CD1c-positive myeloid dendritic cell (primary cell): Measurements from ENCODE around the gene TRPM3.
A peak's percentile ranks its signal among the peaks of the same experiment; 100 is the strongest.

Source experiments
- DNase-seq: peaks from one replicate; pipeline ENCODE4 v3.0.0-alpha.2; 2016; ENCODE audit errors: extremely low spot score

Gene TRPM3

DNA sequence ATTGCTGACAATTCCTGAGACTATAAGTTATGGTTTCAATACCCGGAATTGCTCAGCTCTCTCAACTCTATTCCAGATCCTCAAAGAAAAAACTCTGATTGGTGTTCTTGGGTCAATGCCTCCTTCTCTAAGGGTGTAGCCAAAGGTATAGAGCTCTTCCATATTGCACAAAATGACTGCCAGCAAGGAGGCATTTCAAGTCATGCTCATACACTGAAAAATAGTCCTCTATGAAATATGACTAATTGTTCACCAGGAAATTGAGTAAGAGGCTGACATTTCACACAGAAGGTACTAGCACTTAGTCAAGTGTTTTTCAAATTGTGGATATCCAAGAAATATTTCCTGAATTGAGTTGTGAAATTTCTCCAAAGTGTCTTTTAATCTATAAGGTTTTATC is 595.9 kb downstream of the TRPM3 start:
- DNase-seq = peak; percentile 65

DNA sequence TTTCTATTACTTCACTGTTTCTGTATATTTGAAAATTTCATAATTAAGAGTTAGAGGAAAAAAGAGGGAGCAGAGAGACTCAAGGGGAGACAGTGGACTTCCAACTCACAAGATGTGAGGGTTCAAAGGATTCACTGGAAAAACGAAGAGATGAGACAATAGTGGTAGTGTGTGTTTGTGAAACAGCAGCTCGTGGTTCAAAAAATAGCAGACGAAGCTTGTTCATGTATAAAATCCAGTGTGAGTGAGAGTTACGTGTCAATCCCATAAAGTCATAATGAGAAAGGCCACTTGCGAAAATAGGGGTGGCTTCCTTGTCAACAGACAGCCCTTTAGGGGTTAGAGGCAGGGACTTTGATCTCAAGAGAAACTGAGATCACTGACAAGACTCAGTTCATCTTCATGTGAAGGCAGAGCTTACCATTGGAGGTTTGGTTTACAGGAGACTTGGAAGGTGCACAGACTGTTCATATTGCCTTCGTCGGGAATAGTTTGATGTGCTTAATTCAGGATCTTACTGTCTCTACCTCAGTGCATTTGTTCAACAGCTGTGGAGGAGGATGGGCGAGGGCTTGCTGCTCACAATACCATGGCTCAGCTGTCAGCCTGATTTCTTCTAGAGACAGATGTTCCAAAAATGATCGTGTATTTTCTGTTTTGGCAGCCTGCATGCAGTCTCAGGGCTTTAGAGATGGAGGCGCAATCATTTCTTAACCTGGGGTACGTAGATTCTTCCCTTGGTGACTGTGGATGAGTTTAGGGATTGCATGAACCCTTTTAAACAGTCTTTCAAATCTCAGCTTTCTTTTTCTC is 601.3 kb downstream of the TRPM3 start:
- no peak for DNase-seq

DNA sequence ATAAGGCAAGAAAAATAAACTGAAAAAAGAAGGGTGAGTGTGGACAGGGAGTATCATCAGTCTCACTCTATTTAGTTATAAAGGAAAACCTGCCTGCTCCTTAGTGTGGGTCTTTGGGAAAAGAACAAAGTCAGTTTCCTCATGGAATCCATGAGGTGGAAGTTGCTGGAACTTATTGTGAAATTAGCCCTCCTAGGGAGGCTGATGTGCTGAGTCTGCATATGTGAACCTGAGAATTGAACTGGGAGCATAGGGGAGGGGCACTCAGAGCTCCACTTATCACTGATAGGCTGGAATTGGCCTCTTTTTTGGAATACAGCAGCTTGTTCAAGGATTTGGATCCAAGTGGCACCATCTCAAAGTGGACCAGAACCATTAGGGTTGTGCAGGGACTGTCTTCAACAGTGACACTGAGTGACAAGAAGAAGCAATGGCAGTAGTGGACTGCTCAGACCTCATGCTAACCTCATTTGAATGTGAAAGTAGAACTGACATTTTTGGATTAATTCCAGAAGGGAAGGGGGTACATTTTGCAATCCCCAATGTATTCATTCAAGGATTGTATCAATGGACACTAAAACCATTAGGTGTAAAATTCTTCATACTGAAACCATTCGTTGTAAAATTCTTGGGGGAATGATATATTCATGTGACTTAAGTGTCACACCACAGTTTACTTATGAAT is 603.4 kb downstream of the TRPM3 start:
- DNase-seq = no peak

DNA sequence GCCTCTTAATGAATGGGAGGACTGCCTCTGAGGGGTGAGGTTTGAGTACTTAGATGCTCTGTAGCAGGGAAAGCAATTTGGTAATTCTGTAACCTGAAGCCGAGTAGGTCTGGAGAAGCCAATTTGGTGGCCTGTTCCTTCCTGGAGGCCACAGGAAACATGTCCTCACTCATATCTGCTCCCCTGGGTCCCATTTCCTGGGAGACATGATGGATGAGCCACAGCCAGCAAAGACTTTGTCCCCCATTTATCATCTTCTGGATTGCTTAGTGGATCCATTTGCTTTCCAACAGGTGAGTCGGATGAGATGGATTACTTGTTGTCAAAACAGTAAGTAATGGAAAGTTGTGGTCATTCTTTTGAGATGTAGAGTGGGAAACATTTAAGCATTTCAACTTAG is 607.1 kb downstream of the TRPM3 start:
- no peak for DNase-seq

DNA sequence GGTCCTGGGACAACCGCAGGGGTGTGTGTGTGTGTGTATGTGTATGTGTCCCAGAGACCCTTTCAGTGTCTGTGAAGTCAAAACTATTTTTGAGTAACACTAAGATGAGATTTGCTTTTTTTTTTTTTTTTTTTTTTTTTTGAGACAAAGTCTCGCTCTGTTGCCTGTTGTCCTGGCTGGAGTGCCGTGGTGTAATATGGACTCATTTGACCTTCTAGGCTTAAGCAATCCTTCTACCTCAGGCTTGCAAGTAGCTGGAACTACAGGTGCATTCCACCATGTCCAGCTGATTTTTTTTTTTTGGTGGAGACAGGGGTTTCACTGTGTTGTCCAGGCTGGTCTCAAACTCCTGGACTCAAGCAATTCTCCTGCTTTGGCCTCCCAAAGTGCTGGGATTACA is 609.6 kb downstream of the TRPM3 start:
- no peak for DNase-seq

DNA sequence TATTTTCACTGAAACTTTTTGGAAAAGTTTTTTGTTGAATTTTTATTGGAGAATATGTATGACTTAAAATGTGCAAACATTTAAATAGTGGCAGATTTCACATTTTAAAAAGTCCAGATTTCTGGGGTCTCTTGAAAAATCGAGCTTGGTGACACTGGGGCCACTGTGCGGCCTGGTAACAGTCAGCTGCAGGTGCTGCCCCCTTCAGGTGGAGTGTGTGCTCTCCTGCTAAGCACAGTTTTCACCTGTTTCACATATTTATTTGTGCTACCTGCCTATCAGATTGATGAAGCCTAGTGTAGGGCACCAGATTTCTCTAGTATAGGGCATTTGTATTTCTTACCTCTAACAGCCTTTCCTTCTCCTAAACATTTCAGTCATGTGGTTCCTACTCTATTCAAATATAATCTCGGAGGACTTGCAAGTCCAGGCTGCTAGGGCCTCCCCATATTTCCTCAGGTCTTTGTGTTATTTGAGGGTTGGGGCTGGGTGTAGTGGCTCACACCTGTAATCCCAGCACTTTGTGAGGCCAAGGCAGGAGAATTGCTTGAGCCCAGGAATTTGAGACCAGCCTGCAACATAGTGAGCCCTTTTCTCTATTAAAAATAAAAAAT is 611.2 kb downstream of the TRPM3 start:
- DNase-seq = peak; percentile 21

DNA sequence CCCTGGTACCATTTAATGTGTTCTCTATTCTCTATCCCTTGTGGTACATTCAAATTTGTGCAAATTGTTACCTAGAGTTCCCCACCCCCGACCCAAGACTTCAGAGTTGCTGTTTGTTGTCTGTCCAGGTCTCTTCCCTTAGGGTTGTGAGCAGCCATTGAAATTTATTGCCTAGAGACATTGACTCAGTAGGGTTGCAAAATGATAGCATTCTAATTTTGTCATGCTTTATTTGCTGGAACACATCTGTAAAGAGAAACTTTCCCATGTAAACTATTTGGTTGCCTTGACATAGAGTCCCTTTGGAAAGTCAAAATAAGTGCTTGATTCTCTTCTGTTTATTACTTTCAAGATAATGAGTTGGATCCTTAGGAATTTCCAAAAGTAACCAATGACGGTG is 615.3 kb downstream of the TRPM3 start:
- no peak for DNase-seq

DNA sequence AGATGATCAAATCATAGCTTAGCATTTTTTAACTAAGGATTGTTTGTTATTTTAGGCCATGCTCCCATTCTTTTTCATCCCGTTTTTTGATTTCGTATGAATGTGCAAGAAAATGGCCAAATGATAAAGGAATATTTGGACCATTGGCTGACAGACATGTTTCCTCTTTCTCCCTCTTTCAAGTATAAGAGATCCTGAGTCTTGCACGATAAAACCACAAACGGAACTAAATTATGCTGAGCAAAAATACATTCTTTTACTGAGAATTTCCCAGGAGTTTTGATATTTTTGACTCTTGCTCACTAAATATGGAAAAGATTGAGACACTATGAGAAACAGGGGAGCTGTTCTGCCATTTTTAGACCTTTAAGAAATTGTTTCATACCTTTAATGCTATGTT is 616.6 kb downstream of the TRPM3 start:
- peak; percentile 59 for DNase-seq

DNA sequence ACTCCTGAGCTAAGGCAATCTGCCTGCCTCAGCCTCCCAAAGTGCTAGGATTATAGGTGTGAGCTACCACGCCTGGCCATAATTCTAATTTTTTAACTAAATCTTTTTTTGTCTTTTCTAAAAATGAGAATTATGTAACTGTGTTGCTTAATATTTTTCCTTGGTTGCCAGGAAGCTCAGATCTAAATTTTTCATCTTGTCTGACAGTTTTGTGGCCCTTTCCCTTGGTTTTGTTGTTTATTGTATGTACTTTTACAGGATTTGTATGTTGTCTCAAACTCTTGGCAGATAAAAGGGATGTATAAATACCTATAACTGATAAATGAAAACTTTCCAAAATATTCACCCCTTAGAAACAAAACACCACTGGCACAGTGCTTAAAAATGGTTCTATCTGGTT is 618.7 kb downstream of the TRPM3 start:
- DNase-seq = no peak

DNA sequence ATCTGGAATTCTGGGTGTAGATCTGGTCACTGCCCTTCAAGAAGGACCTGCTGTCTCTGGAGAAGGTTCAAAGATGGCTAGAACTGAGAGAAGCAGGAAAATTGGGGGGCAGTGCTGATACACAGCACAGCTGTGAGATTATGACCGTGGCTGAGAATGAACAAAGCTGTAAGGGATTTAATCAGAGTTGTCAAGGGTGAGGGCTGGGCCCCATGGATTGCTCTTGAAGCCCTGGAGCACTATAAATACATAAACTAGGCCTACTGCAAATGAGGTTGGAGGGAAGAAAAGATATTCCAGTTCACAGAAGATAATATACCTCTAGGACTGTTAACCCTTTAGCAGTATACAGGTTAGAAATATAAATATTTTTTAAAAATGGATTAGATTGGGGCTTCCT is 620.6 kb downstream of the TRPM3 start:
- DNase-seq = no peak

DNA sequence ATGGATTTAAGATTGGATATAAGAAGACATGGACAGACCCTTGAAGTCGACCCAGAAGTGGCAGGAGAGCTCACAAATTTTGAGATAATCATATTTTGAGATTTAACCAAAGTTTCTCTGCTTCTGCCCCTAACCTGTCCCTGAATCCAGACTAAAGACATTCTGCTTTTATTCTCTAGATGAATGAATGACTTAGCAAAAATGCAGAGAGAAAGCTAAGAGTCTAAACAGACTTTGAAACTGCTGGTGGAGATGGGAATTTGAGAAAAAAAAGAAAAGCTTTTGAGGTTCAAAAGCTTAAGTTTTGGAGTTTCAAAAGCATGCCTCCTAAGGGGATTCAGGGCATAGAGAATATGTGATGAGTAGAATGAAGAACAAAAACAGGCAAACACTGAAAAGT is 621.8 kb downstream of the TRPM3 start:
- DNase-seq = no peak

DNA sequence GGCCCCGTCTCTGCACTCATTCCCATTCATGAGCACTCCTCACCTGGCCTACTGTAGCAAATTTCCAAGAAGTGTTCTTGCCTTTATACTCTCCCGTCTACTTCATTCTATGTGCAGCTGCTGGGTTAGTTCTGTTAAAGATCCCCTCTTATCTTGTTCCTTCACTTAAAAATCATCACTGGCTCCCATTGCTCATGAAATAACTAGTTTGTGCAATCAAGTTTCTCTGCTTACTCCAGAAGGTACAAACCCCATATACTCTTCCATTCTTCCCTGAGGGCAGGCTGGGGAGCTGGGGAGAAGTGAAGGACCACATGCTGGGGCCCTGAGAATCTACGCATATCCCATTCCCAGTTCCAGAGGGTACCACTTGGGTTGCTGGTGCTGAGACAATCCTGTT is 622.6 kb downstream of the TRPM3 start:
- no peak for DNase-seq

DNA sequence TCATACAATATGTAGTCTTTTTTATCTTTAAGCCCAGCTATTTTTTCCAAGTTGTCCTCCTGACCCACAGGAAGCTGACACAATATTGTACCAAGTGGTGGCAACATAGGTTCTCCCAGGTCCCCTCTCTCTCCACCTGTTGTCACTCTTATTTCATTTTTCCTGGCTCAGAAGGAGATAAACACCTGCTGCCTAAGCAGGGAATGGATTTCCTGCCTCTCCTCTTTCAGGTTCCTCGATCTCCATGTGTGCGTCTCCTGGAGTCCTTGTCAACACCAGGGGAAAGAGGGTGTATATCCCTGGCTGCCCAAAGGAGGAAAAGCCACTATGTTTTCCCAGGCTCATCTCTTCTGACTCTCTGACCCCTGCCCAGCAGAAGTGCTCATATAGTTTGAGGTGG is 625.2 kb downstream of the TRPM3 start:
- no peak for DNase-seq

DNA sequence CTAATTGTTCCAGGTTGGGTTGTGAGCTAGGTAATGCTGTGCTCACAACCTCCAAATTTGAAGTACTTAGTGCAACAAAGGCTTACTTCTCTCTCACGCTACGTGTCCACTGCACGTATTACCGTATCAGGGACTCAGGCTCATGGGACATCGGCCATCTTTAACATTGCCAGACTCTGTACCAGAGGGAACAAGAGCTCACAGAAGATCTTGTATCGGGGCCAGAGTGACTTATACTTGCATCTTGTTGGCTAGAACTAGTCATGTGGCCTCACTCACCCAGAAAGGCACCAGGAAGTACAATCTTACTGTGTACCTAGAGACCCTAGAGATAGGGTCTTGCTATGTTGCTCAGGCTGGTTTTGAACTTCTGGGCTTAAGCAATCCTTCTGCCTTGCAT is 625.9 kb downstream of the TRPM3 start:
- peak; percentile 43 for DNase-seq

DNA sequence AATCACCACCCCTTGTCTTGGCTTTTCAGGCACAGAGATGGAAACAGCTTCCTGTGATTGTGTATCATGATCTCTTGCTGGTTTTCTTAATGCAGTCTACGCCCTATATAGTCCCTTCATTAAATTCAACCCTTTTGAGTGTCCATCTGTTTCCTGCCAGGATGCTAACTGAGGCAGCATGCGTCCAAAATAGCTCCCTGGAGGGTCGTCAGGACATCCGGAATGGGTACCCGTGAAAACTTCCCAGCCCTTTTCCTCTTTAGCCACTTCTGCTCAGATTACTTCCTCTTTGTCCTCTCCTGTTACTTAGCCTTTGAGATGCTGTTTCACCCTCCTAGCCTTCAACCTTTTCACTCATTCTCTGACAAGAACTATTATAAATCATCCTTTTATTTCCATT is 627.2 kb downstream of the TRPM3 start:
- DNase-seq = no peak

DNA sequence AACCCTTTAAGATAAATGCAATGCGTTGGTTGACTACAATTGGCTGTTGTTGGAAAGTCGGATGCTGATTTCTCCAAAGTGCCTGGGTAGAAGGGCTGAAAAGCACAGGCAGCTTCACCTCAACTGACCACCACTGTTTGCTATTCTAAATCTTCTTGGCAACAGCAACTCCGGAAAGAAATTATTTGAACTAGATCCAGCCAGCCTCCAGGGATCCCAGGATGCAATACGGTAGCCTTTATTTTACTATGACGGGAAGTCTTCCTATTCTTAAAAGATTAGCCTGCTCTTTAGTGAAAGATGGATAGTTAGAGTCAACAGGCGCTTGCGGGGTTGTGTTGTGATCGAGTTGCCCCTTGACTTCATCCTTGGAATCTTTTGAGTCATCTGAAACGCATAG is 628.4 kb downstream of the TRPM3 start:
- DNase-seq = no peak

DNA sequence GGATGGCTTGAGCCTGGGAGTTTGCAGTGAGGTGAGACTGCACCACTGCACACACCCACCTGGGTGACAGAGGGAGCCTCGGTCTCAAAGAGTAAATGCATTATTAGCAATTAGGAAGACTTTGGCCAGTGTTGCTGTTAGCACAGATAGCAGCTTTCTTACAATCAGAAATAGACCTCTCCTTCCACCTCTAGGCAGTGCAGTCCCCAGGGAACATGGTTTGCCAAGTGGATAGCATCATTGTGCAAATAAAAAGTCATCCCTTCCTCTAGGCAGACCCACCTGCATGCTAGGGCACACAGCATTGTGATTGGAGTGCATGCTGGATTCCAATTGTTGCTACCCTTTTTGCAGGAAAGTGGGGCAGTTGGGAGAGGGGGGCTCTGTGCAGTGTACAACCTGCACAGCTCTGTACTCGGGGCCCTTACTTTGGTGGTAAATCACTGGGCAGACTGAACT is 629.1 kb downstream of the TRPM3 start:
- no peak for DNase-seq

DNA sequence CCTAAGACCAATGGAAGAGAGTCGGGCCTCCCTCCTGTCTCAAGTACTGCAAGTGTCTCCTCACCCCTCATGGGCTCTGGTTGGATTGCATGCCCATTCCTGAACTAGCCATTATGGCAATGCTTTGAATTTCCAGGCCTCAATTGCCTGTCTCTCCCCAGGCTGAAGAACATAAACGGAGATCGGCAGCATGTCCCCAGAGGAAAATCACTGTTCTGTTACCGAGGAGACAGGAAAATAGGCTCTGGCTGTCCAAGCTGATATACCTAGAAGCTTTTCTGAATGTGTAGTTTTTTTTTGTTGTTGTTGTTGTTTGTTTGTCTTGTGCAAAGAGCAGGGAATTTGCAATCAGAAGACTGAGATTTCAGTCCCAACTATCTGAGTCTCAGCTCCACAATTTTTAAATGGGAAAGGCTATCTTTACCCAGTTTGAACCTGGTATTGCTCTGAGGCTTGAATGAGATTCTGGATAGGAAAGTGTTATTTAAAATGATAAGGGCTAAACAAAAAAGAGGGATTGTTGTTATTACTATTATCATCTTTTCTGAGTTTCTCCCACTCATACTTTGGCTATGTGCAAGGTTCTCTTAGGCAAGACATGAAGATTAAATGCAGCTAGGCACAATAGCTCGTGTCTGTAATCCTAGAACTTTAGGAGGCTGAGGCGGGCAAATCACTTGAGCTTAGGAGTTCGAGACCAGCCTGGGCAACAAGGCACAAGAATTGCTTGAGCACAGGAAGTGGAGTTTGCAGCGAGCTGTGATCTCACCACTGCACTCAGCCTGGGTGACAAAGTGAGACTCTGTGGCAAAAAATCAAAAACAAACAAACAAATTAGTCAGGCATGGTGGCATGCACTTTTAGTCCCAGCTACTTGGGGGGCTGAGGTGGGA is 629.7 kb downstream of the TRPM3 start:
- DNase-seq = no peak

DNA sequence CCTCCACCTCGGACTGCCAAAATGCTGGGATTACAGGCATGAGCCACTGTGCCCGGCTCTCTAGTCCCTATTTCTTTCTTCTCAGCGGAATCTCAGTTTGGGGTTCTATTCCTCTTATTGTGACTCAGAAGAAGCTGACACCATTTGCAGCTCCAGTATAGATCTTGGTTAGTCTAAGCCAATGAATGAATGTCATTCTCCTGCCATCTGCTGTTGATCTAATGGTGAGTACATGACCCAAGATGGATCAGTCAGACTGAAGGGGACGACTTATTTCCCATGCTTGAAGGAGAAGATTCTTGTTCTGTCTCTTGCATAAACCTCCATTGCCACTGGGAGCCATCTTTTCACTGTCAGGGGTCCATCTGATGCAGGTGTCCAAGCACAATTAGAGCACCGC is 630.9 kb downstream of the TRPM3 start:
- DNase-seq = no peak

DNA sequence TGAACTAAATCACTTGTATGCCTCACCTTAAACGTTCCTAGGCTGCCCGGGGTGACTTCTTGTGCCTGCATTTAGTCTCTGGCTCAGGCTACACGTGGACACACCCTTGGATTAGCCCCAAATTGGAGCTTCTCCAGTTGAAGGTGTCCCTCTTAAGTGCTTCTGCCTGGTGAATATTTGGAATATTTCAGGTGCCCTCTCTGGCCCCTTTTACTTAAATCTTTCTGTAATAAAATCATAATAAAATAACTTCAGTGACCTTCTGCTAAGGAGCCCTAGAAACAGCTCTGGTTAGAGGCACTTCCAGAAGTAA is 632.7 kb downstream of the TRPM3 start:
- DNase-seq = no peak

DNA sequence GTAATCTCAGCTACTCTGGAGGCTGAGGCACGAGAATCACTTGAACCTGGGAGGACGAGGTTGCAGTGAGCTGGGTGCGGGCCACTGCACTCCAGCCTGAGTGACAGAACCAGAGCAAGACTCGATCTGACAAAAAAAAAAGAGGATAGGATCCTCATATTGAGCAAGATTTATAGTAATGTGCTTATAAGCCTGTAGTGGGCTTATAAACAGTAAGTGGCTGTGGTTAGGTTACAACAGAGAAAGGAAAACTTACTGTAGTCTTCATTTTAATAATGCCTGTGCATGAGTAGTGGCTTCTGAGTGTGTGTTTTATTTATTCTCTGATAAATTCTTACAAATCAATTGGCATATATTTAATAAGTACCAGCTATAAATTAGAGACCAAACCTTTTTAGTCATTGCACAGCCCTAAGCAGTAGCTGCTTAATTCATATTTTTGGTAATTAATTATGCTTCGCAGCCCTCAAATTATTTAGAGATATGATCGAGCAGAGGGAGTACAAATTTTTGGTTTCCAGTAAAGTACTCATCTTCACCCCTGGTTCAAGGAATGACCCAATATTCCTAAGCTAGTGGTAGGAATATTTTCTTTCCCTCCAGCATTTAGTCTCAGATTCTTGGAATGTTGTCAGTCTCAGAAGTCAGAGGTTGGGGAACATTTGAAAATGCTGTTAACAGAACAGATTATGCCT is 633.2 kb downstream of the TRPM3 start:
- DNase-seq = no peak

DNA sequence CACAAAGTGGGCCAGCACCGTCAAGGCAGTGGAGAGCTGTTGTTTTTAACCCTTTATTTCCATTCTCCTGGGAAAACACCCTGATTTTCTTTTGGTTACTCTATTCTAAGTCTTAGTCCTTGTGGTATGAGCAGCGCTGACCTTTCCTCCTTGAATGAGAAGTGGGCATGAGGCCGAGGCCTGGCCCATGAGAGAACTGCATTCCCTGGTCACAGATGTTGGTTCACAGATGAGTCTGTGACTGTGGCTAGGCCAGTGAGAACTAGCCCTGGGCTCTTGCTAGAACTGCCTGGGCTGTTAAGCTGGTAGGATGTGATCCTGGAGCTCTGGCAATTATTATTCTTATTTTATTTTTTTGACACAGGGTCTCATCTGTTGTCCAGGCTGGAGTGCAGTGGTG is 635.3 kb downstream of the TRPM3 start:
- DNase-seq = no peak
